ENCODE results near the gene ENAH. TPM values are rescaled to one million over a fixed set of nuclear protein-coding genes. Genes with fewer than 3 reads are reported as not detected.

The ENAH gene
- total RNA-seq, 4 donors from 2014 or later: 28.4 to 53.3 (median 32.6) TPM

GRCh38 chr1:225494789-225495359 is 158.0 kb downstream of the ENAH start:
- no peak for TF ChIP-seq CTCF (IDR thresholded peaks at IDR 0.05; ENCODE audit: low read depth)

GRCh38 chr1:225493591-225494246 is 159.2 kb downstream of the ENAH start:
- no peak for TF ChIP-seq CTCF (IDR thresholded peaks at IDR 0.05; ENCODE audit: low read depth)

GRCh38 chr1:225488676-225489075 is 164.2 kb downstream of the ENAH start:
- TF ChIP-seq CTCF (IDR thresholded peaks at IDR 0.05; ENCODE audit: low read depth): no peak

GRCh38 chr1:225486856-225487255 is 166.1 kb downstream of the ENAH start:
- TF ChIP-seq CTCF (IDR thresholded peaks at IDR 0.05; ENCODE audit: low read depth): no peak

- TF ChIP-seq CTCF (IDR thresholded peaks at IDR 0.05; ENCODE audit: low read depth): no peak
Observed at GRCh38 chr1:225485991-225486530, 166.9 kb downstream of the ENAH start.

GRCh38 chr1:225485226-225485625 is 167.7 kb downstream of the ENAH start:
- TF ChIP-seq CTCF (IDR thresholded peaks at IDR 0.05; ENCODE audit: low read depth): no peak

GRCh38 chr1:225484657-225485214 is 168.2 kb downstream of the ENAH start:
- no peak for TF ChIP-seq CTCF (IDR thresholded peaks at IDR 0.05; ENCODE audit: low read depth)

All from subcutaneous adipose tissue (tissue), 4 donors.